Stimulated activated CD4-positive, alpha-beta T cell treated with anti-CD3 and anti-CD28 coated beads, Interleukin-15, amount 100 ng/mL, for 24 hours (primary cell): ENCODE measurements around the gene CDH4.

Experiments used
- DNase-seq: peaks from one replicate; pipeline ENCODE4 v3.0.0-alpha.2; 2020

The CDH4 gene

DNA sequence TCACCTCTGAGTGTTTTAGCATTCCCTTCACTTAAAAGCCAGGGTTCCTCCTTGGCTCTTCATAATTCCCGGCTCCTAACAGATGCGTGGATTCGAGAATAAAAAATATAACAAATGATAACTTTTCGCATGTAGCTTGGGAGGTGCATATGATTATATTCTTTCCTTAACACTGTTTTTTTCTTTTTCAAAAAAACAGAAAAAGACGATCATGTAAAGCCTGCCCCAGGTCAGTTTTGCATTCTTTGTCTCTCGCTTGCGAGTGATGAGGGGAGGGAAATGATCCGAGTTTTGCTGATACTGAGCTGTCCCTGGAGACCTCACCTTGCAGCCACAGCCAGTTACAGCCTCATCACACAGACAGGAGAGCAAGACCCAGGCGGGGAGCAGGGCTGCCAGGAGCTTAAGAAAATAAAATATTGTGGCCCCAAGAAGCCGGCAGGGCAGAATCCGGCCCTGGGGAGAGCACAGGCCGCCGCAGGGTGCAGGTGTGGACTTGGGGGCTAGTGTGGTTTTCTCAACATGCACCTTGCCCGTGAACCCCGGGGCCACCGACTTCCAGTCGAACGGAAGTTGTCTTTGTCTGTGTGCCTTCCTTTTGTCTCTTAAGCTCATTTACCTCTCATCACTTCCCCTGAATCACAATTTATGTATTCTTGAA is 511.8 kb downstream of the CDH4 start:
- DNase-seq = no peak

DNA sequence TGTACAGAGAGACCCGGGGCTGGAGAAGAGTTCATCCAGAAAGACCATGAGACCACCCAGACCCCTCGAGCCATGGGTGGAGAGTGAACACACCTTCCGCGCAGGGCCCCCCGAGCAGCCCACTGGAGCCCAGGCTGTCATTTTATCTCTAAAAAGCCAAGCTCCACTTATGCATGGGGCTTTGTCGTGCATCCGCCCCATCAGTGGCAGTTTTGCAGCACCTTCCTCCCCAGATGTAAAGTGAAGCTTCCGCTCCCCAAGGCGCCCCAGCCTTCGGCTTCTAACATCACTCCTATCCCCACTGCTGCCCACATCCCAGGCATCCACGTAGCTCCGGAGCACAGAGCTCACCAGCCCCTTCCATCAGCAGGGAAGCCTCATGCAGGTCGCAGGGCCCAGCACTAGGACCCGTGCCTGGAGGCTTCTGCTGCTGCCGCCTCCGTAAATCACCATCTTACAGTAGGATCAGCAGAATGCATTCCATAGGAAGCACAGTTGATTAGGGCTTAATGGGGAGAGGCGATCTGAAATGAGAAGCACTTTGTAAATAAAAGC is 512.5 kb downstream of the CDH4 start:
- DNase-seq = no peak

DNA sequence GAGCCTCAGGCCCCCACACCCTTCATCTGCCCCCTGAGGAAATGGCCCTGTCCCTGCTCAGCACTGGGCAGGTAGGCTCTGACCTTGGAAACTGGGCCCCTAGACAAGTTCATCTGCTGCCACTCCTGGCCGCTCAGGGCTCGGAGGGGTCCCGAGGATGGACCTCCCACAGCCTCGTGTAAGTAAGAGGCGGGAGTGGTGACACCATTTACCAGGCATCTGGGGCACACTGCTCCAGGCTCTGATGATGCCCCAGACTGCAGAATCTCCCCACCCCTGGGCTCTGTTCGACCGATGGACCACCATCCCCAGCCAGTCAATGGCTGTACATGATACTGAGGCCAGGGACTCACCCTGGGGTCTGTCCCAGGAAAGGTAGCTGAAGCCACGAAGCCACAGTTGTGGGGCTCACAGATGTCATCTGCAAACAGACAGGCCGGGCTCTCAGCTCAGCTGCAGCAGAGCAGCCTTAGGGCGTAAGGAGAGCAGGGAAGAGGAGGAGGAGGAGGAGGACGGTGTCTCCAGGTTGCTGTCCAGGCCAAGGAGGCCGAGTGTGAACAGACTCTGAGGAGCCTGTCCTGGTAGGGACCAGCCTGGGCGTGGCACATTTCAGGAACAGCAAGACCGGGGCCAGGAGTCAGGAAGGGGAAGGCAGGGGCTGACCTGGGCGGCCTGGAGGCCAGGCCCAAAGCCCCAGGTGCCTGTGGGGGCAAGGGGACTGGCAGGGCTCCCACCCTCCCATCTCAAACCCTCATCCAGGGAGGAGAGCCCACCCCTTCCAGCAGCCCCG is 513.2 kb downstream of the CDH4 start:
- DNase-seq = no peak

DNA sequence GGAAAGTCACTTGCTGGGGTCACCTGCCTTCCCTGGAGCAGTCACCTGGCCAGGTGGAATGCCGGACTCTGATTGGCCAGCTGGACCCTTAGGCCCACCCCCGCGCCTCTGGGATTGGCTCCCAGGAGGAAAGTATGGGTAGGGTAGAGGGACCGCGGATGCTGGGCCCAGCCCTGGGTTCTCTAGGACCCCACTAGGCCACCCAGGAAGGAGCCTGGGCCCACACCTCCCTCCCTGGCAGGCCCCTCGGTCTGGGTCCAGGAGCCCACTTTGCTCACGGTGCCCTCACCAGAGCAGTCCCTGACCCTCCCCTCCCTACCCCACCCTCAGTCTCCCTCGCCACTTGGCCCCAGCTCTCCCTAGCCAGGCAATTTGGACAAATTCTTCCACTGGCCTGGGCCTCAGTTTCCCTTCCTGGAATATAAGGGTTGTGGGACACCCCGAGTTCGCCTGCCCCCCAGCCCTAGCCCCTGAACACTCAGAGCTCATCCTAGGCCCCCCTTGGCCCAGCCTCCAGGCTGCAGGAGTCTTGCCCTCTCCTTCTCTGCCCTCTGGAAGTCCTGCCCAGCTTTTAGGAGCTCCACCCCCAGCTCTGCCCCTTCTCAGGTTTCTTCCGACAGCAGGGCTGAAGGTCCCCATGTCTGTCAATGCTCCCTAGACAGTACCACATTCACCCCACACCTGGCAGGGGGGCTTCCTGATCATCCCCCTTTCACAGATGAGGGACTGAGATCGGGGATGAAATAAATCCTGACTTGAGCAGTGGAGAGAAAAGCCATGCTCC is 514.0 kb downstream of the CDH4 start:
- no peak for DNase-seq

DNA sequence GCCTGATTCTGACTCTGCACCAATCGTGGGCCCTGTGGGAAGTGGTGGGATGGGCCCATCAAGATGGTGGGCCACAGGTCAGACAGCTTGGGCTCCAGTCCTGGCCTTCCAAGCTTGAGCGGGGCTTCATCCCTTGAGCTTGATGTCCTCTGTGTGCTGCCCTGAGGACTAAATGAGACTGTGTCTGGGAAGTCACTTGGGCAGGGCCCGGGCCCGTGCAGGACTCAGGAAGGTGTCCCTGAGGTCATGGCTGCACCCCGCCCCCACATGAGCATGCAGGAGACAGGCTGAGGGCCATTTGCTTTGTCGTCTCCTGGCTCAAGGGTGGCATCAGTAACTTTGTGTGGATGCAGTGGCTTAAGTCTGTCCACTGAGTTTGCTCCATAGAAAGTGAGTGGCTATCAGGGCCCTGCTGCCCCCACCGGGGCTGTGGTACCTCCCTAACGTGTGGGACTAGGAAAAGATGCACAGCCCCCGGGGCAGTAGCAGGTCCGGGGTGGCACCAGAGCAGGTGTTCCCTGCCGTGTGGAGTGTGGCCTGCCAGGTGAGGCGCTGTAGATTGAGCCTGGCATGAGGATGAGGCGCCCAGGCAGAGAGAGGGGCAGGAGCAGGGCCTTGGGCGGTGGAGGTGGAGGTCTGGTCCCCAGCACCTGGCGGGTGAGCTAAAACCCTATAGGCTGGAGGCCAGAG is 515.0 kb downstream of the CDH4 start:
- DNase-seq = no peak

DNA sequence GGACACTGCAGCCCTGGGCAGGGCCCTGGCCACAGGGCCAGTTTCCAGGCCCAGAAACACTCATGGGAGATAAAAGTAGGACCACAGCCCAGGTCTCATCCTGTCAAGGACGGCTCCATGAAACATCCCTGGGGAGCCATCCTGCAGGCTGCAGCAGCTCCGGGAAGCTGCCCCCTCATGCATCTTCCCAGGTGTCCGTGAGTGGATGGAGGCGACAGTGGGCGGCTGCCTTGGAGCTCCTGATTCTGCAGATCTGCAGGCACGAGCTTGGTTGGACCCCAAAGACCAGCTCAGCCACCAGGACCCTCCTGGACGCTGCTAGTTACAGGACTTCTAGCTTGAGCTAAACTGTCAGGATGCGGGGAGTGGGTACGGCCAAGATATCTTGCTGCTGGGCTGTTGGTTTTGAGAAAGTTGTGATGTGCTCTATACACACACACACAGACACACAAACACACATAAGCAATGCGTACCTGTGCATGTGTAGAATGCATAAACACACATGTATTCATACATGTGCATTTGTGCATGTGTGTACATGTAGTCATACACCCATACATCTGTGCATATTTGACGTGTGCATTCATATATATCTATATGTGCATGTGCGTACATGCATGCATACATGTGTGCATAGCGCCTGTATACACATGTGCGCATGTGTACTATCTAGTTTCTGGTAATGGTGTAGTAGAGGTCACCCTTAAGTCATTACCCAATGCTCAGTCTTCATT is 515.9 kb downstream of the CDH4 start:
- no peak for DNase-seq

DNA sequence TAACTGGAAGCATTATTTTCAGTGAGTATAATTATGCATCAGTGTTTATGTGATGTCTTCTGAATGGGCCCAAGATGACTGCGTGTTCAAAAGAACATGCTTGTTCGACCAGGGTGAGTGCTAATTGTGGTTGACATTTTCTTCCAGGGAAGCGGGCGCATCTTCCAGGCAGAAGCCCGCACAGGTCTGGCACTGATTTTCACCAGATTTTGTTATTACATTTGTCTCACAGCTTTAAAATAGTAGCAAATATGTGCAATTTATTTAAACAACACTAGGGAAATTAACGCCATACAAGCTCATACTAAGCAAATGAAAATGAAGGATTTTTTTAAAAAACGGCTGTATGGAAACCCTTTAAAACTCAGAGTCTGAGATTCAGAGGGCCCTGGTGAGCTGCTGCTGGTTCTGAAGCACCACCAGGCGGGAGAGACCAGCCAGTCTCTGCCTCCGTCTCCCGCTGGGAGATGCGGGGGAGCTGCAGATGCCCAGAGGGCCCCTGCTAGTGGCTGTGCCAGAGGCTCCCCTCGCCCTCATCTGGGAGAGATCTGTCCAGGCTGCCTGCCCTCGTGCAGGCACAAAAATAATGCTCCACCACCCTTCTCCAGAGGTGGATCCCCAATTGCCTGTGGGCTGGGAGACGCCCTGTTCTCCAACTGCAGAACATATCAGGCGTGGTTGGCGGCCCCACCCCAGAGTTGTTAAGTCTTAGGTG is 516.7 kb downstream of the CDH4 start:
- DNase-seq = no peak

DNA sequence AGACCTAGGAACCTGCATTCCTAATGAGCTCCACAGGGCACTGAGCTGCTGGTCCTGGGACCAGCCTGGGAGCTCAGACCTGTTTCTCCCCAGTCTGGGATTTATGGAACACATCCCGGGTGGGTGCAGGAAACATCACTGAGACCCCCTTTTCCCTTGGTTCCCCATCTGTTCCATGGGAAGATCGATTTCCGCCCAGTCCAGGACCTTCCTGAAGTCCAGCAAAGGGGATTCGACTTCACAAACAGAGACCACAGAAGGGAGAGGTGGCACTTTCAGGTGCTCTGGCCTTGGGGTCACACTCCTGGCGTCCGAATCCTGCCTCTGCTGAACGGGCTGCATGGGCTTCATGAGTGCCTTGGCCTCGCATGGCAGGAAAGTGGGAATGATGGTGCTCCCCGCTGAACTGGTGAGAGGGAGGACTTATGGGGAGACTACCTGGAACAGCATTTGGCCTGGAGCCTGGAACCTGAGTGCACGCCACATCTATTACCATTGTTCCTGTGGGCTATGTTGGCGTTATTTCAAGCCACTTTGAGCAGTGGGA is 517.3 kb downstream of the CDH4 start:
- DNase-seq = no peak

DNA sequence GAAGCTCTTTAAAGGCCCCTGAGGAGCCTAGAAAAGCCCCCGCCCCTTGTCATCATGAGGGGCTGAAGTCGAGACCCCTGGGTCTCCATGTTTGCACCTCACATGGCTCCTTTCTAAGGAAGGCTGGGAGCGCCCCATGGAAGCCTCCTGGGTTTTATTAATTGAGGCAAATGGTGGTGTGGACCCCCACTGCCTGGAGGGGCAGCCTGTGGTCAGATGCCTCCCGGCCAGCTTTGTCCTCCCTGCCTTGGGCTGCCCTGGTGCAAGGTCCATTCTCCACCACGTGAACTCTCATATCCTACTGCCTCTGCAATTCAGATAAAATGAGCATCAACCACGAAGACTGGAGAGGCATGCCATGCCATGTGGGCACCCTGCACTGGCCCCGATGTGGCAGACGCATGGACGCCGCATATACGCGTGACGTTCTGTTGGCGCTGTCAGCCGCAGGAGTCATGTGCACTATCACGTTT is 518.1 kb downstream of the CDH4 start:
- no peak for DNase-seq

DNA sequence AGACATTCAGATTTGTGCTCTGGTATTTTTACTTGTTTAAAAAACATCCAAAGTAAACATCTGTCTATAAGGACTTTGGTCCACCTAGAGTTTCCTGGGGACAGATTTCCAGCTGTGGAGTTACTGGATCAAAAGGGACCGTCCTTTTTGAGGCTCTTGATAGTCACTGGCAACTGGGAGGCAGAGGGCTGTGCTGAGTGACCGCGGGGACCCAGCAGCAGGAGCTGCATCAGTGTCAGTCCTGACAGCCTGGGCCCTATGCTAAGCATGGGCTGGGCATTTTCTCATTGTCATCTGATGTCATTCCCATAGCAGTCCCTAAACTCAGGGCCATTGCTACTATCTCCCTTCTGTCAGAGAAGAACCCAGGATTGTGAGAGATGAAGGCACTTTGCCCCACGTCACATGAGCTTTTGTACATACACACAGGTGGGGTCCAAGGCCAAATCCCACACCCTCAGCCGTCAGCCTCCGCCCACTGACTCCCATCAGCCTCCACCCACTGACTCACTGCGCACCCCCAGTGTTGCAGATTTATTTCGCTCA is 519.8 kb downstream of the CDH4 start:
- DNase-seq = no peak

DNA sequence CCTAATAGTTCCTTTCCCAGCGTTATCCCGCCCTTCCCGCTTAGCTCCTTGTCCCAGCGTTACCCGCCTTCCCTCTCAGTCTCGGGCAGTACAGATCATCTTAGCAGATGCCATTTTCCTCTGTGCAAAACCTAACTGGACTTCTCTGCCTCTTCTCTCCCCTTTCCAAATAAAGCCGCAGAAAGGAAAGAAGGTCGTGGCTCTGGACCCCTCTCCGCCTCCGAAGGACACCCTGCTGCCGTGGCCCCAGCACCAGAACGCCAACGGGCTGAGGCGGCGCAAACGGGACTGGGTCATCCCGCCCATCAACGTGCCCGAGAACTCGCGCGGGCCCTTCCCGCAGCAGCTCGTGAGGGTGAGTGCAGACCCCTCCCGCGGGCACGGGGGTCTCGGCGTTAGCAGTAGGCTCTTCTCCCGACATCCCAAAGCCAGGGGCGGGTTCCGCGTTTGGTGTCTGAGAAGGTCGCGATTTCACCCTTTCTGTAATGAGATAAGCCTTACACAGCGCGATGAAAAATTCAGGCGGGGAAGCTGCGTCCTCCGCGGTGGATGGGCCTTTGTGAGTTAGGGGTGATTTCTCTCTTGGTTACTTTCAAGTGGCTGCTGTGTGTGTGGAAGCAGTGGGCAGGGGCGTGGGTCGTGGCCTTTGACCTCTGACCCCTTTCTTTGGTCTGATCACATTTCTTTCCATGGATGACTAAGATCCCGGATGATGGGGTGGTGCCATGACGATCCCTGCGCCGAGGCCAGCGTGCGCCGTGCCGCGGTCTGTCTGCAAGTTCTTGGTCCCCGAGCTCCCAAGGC is 521.0 kb downstream of the CDH4 start:
- no peak for DNase-seq

DNA sequence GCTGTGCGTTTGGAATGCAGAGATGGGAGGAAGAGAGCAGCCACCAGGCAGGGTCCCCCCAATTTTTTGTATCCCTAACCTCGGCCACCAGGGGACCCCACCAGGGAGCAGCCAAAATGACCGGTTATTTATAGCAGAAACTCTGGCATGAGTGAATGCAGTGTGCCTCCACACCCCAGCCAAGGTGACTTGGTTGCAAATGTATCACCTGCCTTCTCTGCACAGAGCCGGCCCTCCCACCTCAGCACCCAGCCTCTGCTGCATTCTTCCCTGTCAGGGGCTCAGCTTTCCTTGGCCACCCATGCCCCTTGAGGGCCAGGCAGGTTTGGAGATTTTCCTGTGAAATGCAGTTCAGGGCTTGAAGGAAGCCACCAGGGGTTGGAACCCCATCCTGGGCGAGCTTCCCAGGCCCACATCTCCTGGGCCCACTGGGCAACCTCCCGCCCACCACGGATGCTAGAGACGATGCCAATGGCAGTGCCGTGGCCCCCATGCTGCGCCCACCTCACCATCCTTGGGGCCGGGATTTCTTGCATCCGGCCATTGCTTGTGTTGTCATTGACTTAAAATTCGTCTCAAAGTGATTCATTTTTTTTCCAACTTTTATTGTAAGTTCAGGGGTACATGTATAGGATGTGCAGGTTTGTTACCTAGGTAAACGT is 522.0 kb downstream of the CDH4 start:
- DNase-seq = no peak

DNA sequence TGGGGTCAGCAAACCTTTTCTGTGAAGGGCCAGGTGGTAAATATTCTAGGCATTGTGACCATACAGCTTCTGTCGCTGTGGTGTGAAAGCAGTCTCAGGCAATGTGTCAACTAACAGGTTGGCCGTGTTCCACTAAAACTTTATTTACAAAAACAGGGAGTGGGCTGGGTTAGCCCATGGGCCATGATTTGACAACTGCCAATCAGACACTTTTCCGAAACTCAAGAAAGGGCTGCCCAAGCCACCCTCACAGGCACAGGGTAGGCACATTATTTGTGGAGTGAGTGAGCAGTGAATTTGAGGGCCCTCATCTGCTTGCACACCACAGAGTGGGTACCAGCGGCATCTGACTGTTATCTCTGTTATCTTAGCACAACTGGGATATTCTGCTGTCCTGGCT is 523.4 kb downstream of the CDH4 start:
- DNase-seq = no peak

DNA sequence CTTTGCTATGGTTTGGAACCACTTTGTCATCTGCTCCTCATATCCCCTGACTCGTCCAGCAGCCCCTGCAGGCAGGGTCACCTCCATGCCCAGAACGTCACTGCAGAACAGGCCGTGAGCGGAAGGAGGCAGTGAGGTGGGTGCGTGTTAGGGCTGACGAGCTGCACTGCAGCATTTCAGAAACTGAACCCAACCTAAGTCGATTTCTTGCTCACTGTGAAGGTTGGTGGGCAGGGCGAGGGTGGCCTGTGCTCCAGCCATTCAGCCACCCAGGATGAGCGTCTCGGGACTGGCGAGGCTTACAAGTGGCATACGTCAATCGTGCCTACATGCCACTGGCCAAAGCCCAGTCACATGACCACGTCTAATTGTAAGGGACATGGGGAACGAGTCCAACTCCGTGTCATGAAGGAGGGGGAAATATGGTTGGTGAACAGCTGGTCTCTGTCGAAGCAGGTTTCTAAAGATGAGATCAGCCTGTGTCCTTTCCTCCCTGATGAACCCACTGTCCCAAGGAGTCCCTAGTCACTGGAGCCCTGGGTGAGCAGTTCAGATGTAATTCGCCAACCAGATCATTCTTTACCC is 524.5 kb downstream of the CDH4 start:
- no peak for DNase-seq

DNA sequence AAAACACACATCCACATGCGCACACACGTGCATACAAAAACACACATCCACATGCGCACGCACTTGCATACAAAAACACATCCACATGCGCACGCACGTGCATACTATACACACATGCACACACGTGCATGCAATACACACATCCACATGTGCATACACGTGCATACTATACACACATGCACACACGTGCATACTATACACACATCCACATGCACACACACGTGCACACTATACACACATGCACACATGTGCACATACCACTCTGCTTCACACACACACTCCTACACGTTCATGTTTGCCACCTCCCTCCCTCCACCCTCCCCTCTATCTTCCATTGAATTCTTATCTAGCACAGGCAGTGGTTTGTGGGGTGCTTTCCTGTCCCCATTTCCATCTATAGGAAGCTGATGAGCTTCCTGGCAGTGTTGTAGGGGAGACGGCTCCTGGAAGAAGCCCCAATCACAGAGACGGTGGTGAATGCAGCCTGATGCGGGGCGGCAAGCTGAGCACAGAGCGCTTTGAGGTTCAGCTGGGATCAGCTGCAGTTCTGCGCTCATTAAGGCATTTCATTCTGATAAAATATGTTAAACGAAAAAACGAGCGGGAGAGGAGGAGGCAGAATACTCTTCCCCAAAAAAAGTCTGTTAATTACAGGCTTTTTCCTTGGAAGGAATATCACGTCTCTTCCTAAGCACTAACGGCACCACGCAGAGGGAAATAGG is 525.9 kb downstream of the CDH4 start:
- DNase-seq = no peak

DNA sequence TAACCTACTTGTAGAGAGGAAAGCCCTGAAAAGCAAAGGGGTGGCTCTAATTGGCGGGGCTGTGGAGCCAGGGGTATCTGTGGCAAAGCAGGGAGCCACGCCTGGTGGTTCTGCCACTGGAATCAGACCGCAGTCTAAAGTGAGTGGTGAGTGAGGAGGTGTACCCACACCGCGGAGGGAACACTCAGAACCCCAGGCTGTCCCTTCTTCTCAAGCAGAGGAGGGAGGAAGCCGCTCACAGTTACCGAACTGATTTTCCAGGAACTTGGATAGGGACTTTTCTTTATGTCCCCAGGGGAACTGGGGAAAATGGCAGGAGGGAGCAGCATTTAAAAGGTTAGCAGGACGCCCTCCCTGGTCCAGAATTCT is 526.4 kb downstream of the CDH4 start:
- DNase-seq = no peak

DNA sequence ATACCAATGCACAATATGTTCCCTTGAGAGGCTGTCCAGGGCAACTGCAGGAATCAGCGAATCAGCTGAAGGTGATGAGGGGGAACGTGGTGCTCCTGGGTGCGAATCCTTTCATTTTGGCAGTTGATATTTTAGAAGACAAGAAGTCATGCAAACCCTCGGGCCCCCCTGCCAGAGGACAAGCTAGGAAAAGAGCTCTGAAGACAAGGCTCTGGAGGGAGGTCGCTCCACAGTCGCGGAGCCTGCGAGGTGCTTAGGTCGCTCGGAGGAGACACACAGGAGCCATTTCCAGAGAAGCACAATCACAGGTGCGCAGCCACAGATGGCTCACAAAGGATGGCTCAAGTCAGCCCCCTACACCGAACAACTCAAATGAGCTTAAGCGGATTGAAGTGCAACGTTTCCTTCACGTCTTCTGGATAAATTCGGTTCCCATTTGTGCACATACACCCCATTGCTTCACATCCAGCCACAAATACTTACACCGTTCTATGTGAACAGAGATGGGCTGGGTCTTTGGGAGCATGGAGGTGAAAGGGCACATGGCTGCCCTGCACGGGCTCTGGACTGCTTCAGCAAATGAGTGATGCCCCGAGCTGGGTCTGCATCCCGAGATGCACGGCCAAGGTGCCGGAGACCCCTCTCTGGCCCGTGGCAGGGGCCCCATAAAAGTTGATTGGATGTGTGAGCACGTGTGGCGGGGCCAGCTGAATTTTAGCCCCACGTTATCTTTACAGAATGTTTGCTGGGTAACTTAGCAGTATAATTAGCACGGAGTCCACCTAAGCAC is 527.3 kb downstream of the CDH4 start:
- DNase-seq = no peak
